Cardiac septum (tissue), 1 donor: Measurements from ENCODE around the gene PCDHA8. TPM values are rescaled to one million over a fixed set of nuclear protein-coding genes. Genes with fewer than 3 reads are reported as not detected.
"Not testable (repeated sequence)": the region's sequence is repeated elsewhere in the genome, so short reads cannot be mapped to it uniquely, and the experiment has no call there.

Experiments
- DNase-seq: peaks from one replicate; pipeline ENCODE4 v3.0.0-alpha.2; 2020; ENCODE audit warnings: low spot score
- intact Hi-C: fragments of 100-400 bp; cut with DNase I; formaldehyde crosslinking; loops from one replicate; pipeline ENCODE4 v1.14.0; 2022
- long read RNA-seq: library from polyadenylated mRNA; unstranded; transcript quantifications from one replicate; pipeline ENCODE4 v2.0.0, GENCODE V29; 2021
- total RNA-seq: library from RNA; stranded (reverse); fragmentation: NEBNext Ultra II Directional; extraction: Animal tissue kit (Norgen Biotek cat#: 25700); gene quantifications from one replicate; pipeline ENCODE4 v1.2.1, GENCODE V29; 2021
- donor health status: DM: no; HTN: no; CAD: no.

PCDHA8 gene
- total RNA-seq, result not detected
- long read RNA-seq, result 0 reads

- DNase-seq, result no peak
- intact Hi-C loops, result no loop called here
Measured at GRCh38 chr5:140840978-140841962, at the start of gene PCDHA8. PCDHA8 (plus strand) TSS chr5:140841187; CDS start chr5:140841322, 135 bp downstream.

- no peak for DNase-seq
- intact Hi-C loops, result no loop called here
Measured at GRCh38 chr5:140794595-140795258, 46.3 kb upstream of the PCDHA8 start, which contains the start of gene PCDHA2. PCDHA2 (plus strand) TSS chr5:140794852.

GRCh38 chr5:140795259-140795641 lies 45.7 kb upstream of the PCDHA8 start:
- no peak for DNase-seq
- intact Hi-C loops, result no loop called here

GRCh38 chr5:140796072-140796717 lies 44.8 kb upstream of the PCDHA8 start:
- intact Hi-C loops, DNase-seq: not testable (repeated sequence)

- intact Hi-C loops, result no loop called here
- DNase-seq, result no peak
Measured at GRCh38 chr5:140796718-140797095, 44.3 kb upstream of the PCDHA8 start.

GRCh38 chr5:140800816-140801493 lies 40.0 kb upstream of the PCDHA8 start, which contains the start of gene PCDHA3:
PCDHA3 (plus strand) TSS chr5:140801057.
- no peak for DNase-seq
- intact Hi-C loops, result no loop called here

GRCh38 chr5:140801494-140801841 lies 39.5 kb upstream of the PCDHA8 start:
- DNase-seq, result no peak
- intact Hi-C loops, result no loop called here

GRCh38 chr5:140802381-140802780 lies 38.6 kb upstream of the PCDHA8 start:
- intact Hi-C loops, DNase-seq: not testable (repeated sequence)

GRCh38 chr5:140802781-140803271 lies 38.2 kb upstream of the PCDHA8 start:
- intact Hi-C loops, result no loop called here
- DNase-seq, result no peak

- DNase-seq, result no peak
- intact Hi-C loops, result no loop called here
Measured at GRCh38 chr5:140806834-140807775, 33.9 kb upstream of the PCDHA8 start, which contains the start of gene PCDHA4. PCDHA4 (plus strand) TSS chr5:140807068.

GRCh38 chr5:140808241-140808888 lies 32.6 kb upstream of the PCDHA8 start:
- intact Hi-C loops, DNase-seq: not testable (repeated sequence)

- intact Hi-C loops, result no loop called here
- no peak for DNase-seq
Measured at GRCh38 chr5:140808889-140809291, 32.1 kb upstream of the PCDHA8 start.

- no peak for DNase-seq
Measured at GRCh38 chr5:140821375-140822280, 19.4 kb upstream of the PCDHA8 start, which contains the start of gene PCDHA5. PCDHA5 (plus strand) TSS chr5:140821613.

GRCh38 chr5:140822281-140822629 lies 18.7 kb upstream of the PCDHA8 start:
- intact Hi-C loops, result no loop called here

More at GRCh38 chr5:140821375-140822280, 19.4 kb upstream of the PCDHA8 start, which contains the start of gene PCDHA5:
- intact Hi-C loops, result no loop called here

GRCh38 chr5:140822969-140823368 lies 18.0 kb upstream of the PCDHA8 start:
- intact Hi-C loops, DNase-seq: not testable (repeated sequence)

More at GRCh38 chr5:140822281-140822629, 18.7 kb upstream of the PCDHA8 start:
- DNase-seq, result no peak

- DNase-seq, result no peak
- intact Hi-C loops, result no loop called here
Measured at GRCh38 chr5:140823475-140823874, 17.5 kb upstream of the PCDHA8 start.
